ENCODE results near the gene ROPN1B.
"Not testable (repeated sequence)": the region's sequence is repeated elsewhere in the genome, so short reads cannot be mapped to it uniquely, and the experiment has no call there.

ROPN1B gene

DNA sequence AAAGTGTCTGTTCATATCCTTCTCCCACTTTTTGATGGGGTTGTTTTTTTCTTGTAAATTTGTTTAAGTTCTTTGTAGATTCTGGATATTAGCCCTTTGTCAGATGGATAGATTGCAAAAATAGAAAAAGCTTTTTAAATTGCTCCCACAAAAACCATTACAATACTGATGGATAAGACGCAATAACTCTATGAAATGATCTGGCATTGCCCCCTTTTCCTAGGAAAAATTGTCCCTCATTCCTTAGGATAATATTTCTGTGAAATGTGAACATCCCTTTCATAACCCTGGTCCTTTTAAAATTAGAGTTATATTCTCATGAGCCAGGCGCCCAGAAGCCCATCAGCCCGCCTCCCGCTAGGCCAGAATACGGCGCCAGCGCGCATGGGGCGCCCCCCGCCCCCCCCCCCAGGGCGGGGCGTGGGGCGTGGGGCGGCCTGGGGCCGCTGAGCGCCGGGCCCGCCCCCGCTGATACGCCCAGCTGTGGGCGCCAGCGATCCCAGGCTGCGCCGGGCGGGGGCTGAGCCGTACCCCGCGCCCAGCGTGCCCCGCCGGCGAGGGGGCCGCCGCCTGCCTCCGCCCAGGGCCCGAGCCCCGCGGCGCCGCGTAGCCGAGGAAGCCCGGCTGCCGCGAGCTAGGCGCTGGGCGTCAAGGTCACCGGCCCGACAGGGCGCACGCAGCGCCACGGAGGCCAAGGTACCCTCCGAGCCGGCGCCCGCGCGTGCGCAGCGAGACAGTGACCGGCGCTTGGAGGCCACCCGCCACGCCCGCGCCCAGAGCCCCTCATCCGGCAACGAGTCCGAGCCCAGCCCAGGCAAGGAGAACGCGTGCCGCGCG lies 11.1 kb upstream of the ROPN1B start:
- no peak for DNase-seq (ENCODE audit: low read depth in 2 of 2, low spot score in 1 of 2)

DNA sequence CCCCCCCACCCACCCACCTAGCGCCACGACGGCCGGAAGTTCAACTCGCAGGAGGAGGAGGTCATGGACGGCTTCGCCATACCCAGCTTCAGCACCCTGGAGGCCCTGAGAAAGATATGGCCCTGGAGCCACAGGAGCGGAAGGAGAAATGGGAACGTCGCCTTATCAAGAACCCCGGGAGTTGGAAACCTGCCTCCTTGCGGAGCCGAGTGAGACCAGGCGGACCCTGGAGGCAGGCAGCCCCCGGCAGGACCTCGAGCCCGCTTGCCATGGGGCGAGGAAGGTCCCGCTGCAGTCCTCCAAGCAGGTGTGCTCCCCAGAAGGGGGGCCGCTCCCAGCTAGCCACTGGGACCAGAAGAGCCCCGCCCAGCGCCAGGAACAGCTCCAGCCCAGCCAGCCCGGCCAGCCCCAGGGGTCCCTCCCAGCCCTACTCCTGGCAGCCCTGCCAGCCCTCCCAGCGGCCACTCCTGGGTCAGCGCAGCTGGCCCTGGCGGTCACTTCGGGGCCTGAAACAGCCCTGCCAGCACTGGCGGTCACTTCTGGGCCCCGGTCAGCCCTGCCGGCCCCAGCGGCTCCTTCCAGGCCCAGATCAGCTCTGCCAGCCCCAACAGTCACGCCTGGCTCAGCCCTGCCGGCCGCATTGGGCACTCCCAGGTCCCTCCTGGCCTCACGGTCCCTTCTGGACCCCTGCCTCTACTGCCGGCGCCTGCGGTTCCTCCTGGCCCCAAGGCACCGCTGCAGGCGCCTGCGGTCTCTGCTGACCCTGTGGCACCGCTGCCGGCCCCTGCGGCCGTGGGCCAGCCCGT lies 10.3 kb upstream of the ROPN1B start:
- DNase-seq (ENCODE audit: low read depth in 2 of 2, low spot score in 1 of 2), result no peak

DNA sequence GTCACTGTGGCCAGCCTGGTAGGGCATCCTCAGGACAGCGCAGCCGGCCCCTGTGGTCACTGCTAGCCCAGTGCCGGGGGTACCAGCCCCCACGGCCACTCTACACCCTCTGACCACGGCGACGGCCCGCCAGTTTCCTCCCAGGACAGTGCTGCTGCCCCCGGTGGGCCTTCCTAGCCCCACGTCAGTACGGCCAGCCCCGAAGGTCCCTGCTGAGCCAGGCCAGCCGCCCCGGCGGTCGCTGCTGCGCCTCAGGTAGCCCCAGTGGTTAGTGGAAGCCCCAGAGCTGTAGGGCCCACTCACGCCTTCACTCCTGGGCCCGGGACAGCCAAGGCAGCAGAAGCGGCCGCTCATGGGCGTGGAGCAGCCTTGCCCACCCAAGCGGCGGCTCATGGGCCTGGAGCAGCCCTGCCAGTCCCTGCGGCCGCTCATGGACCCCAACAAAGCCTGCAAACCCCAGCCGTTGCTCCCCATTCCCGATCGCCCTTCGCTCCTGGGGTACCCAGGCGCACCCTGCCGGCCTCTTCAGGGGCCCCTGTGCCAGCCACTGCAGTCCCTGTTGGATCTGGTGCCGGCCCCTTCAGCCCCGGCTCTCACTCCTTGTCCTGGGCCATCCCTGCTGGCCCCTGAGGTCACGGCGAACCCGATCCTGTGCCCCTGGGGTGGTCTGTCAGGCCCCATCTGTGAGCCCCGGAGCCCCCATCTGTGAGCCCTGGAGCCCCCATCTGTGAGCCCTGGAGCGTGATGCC lies 9.5 kb upstream of the ROPN1B start:
- DNase-seq (ENCODE audit: low read depth in 2 of 2, low spot score in 1 of 2), result no peak

DNA sequence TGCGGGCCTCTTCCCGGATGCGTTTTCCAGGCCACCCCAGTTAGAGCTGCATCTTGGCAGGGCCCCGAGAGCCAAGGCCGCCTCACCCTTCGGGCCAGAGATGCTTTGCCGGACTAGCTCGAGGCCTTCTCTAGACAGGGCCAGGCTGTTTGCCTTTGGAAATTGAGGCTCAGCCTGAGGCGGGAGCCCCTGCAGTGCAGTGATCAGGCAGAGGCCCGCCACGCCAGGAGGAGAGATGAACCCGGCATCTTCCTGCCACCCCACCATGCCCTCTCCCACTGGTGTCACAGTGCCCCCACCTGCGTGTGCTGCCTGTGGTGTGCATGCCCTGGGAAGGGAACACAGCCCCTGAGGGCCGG lies 8.9 kb upstream of the ROPN1B start:
- DNase-seq (ENCODE audit: low read depth in 2 of 2, low spot score in 1 of 2), result no peak

DNA sequence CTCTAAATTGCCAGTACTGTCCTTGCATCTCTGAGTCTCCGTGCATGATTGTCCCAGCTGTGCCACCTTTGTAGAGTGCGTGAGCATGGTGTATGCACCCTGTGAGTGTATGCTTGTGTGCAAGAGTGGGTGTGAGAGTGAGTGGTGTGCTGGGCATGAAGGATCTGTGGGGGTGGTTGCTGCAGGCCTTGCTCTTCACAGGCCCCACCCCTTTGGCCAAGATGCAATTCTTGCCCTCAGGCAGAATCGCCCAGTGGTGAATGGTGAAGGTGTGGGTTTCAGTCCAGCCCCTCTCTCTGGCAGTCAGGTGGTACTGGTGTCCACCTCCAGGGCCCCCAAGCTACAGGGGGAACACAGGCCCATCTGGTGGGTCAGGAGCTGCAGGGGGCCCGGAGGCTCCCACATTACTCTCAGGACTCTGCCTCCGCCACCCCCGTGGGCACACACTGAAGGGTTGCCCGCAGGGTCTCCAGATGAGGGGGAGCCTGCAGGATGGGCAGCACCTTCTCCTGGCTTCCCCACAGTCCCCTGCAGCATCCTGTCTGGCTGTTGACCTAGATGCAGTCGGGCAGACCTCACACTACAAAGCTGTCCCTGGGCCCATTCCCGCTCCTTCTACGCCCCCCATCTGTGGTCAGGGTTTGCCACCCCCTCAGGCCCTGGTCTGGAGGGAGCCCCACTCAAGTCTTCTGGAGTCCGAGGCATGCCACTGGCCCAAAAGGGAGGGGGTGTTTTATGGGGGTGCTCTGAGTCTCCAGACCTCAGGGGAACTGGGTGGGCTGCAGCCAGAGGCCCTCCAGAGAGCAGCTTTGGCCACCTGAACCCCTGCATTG lies 8.3 kb upstream of the ROPN1B start:
- no peak for DNase-seq (ENCODE audit: low read depth in 2 of 2, low spot score in 1 of 2)

DNA sequence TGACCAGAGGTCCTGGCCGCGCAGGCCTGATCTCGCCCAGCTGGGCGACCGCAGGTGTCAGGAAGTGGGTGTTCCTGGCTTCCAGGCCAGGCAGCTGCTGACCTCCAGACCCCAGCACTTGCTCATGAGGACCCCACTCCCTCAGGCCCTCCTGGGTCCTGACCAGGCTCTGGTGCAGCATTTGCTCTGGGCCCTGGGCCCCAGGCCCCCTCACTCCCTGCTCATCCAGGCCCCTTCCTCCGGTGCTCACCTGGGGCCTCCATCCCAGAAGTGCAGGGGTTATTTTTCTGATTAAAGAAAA lies 7.7 kb upstream of the ROPN1B start:
- DNase-seq (ENCODE audit: low read depth in 2 of 2, low spot score in 1 of 2), result no peak

DNA sequence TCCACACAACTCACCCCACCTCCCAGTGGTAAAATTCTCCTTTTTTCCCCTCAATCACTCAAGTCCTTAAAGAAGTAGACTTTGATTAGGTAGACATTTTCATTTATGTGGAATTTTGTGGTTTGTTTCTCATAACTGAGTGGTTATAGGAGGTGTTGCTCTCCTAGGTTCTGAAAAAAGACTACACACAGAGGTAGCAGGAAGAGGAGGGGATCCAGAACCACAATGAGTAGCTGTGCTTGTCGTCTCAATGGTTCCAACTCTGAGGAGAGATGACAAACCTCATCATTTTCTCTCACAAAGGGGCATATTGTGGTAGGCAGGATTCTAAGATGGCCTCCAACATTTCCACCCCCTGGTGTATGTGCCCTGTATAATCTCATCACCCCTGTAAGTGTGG lies 5.1 kb upstream of the ROPN1B start:
- DNase-seq (ENCODE audit: low read depth in 2 of 2, low spot score in 1 of 2), result not testable (repeated sequence)

DNA sequence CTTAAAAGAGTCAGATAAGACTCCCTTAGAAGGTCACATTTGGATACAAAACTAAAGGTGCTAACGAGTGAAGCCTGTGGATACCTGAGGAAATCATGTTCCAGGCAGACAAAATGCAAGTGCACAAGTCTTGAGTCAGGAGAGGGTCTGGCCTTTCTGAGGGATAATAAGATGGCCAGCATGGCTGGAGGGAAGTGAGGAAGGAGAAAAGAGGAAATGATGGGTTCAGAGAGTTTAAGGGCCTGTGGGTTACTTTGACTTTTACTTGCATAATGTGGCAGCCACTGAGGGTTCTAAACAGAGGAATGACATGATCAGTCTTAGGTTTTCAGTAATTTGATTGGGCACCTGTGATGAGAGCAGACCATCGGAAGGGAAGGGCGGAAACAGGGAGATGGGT lies 3.5 kb upstream of the ROPN1B start:
- DNase-seq (ENCODE audit: low read depth in 2 of 2, low spot score in 1 of 2), result no peak

DNA sequence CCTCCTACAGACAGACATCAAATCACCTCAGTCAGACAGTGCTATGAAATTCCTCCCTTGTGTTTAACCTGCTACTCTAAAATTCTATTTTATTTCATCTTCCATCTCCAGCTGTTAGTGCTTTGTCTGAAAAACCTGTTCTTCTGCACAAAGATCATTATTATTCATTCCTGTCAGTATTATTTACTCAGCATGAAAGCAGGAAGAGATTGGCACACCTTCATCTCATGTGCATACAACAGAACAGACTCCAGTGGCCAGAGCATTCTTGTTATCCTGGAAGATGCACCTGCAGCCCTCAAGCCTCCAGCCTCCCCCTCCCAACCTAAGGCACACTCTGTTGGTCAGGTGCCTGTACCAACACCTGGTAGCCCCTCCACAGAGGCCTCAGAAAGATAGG lies 1.8 kb upstream of the ROPN1B start:
- no peak for DNase-seq (ENCODE audit: low read depth in 2 of 2, low spot score in 1 of 2)

DNA sequence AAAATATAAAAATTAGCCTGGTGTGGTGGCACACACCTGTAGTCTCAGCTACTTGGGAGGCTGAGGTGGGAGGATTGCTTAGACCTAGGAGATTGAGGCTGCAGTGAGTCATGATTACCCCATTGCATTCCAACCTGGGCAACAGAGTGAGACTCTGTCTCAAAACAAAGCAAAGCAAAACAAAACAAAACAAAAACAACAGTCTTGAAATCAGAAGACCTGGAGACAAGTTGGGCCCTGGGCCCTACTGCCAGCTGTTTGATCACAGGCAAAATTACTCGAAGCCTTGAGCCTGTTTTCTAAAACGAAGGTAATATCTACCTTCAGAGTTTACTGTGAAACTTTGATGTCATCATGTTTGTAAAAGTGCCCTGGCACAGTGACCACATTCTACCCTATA lies 857 bp upstream of the ROPN1B start:
- DNase-seq (ENCODE audit: low read depth in 2 of 2, low spot score in 1 of 2), result not testable (repeated sequence)

DNA sequence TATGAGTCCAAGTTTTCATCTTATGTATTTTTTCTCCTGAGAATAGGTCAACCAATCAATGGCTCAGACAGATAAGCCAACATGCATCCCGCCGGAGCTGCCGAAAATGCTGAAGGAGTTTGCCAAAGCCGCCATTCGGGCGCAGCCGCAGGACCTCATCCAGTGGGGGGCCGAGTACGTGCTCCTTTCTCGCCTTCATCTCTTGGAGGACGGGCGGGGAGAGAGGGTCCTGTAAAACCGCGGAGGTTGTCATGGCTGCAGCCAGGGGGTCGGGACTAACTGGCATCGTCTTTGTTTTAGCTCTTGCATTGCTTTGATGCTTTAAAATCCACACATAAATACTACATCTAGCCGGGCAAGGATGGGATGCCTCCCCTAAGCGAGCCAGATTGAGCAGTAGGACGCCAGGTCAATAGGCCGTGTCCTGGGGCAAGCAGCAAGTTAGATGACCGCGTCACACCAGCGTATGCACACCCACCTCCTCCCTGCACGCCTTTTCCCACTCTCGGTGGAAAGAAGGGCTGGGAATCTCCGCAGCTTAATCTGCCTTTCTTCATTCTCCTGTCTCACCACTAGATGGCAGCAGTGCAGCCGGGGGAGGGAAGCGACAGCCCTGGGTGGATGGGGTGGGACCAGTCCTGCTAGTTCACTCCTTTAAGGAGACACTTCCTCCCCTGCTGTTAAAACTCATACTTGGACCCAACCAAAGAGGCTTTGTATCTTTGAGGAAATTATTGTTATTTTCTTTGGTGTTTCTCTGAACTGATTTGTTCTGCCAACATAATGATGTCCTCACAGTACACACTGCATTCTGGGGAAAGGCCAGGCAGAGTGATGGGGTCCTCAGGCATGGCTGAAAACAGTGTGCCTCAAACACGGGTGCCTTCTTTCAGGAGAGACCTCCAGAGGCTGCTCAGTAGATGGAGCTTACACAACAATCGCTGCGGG lies 3.3 kb downstream of the ROPN1B start:
- DNase-seq (ENCODE audit: low read depth in 2 of 2, low spot score in 1 of 2), result not testable (repeated sequence)

DNA sequence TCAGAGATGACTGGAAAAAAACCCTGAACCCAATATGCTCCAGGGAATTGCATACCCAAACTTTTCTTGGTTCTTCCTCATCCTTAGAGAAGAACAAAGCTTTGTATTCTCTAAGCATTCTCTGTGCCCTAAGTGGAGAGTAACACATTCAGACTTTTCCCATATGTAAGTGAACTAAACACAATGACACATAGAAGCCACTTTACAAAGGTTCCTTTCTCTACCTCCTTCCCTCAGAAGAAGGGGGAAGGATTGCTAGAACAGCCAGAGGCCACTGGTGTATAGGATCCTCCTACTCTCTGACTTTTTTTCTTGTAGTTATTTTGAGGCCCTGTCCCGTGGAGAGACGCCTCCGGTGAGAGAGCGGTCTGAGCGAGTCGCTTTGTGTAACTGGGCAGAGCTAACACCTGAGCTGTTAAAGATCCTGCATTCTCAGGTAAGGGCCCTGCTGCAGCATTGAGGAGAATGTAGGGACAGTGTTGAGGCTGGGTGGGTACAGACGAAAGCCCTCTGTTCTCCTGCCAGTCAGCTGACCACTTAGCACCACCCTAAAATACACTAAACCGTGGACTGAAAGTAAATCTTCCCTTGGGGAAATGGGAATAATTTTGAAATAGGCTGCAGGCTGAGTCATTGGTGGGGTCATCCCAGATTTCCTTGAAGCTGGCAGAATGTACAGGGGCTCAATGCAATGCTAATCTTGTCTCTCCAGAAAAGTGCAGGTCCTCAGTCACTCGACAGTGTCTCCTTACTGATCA lies 6.4 kb downstream of the ROPN1B start:
- DNase-seq (ENCODE audit: low read depth in 2 of 2, low spot score in 1 of 2), result not testable (repeated sequence)

DNA sequence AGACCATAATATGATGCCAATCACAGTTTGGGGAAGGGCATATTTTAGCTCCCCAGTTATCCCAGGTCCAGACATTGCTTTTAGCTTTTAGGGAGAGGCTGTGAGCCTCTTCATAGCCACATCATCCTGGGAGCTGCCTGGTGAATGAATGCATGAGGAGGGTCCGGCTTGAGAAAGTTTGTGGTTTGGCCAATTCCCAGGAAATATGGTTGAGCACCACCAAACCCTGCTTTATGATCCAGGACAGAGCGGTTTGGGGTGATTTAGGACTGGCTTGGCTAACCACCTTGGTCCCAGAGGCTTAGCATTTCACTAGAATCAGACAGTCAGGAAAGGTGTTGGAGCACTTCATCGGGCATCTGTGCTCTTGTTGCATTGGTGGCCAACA lies 7.0 kb downstream of the ROPN1B start:
- not testable (repeated sequence) for DNase-seq (ENCODE audit: low read depth in 2 of 2, low spot score in 1 of 2)

DNA sequence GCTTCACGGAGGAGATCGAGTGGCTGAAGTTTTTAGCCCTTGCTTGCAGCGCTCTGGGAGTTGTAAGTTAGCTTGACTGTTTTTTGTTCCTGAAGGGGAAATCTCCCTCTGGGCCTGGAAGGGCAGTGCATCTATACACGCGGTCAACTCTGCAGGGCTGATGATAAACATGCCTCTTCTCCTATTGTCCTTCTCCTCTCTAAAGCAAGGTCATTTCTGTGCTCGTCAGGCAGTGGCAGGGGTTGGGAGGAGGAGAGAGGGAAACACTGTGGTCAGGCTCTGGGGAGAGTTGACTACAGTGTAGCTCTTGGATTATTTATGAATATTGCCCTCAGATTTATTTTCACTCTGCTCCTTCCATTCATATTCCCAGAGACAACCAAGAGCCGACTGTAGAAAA lies 8.1 kb downstream of the ROPN1B start:
- not testable (repeated sequence) for DNase-seq (ENCODE audit: low read depth in 2 of 2, low spot score in 1 of 2)

DNA sequence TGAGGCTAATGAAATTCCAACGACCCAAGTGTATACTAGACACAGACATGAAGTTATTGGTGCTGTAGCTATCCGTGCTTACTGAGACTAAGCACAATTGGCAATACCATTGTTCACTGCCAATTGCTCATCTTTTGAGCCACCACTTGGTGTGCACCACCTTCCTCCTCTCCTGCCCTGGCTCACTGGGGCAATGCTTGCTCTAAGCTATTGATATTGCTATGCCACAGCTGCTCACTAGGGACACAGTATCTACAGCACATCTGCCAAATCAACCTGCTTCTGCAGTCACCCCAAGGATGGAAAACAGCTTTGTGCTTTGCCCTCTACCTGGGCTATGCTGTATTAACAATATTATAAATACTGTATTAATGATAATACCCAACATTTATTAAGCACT lies 16.0 kb downstream of the ROPN1B start:
- not testable (repeated sequence) for DNase-seq (ENCODE audit: low read depth in 2 of 2, low spot score in 1 of 2)

DNA sequence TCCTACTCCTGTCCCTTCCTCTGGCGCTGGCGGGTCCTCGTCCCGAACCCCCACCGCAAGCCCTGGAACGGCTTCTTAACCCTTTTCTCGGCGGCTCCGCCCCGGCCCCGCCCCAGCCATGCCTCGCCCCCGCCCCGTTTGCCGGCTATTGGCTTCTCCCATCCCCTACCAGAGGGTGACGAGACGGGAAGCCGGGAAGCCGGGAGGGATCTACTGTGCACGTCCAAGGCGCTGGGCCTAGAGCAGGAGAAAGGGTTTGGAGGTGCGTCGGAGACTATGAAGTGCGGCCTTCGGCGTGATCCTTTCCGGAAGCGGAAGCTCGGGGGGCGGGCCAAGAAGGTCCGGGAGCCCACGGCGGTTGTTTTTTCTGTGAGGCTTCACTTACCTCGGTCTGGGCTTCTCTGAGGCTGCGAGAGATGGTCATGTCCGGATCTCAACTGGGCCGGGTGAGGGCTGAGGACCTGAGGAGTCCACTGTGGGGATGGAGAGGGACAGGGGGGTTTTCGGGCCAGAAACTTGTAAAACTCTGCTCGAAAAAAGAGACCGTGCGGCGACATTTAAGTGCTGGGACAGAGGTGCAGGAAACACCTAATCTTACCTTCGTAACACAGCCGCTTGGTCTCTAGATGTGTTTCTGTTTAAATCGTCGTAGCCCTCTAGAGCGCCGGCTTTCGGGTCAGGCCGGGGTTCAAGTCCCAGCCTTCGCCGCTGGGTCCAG lies 21.4 kb downstream of the ROPN1B start:
- peak; percentile 24 to 46 for DNase-seq (ENCODE audit: low read depth in 2 of 2, low spot score in 1 of 2)

DNA sequence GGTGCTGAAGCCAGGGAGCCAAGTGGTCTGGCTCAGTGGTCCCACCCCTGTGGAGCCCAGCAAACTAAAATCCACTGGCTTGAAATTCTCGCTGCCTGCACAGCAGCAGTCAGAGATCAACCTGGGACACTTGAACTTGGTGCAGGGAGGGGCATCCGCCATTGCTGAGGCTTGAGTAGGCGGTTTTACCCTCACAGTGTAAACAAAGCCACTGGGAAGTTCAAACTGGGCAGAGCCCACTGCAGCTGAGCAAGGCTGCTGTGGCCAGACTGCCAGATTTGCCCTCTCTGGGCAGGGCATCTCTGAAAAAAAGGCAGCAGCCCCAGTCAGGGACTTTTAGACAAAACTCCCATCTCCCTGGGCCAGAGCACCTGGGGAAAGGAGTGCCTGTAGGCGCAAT lies 27.8 kb downstream of the ROPN1B start:
- DNase-seq (ENCODE audit: low read depth in 2 of 2, low spot score in 1 of 2), result not testable (repeated sequence)

DNA sequence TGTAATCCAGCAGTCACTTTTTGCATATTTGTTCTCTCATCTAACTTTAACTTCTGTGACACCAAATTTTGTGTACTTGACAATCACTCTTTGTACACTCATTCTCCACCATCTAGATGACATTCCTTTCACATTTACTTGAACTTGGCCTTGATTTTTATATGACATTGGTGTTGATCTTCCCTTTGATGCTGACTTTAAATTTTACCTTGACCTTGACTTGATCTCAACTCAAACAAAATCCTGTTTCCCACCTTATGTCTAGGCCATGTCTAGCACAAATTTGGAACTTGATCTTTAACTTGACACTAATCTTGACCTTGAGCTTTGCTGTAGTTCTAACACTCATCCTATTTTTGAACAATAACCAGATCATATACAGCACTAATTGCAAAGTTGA lies 33.2 kb downstream of the ROPN1B start:
- no peak for DNase-seq (ENCODE audit: low read depth in 2 of 2, low spot score in 1 of 2)
